HUES6 (cell line): ENCODE measurements around the gene CTBP2.

Experiments
- H3K27ac ChIP-seq: 2 replicates; pipeline ENCODE4 v1.7.0; 2013; ENCODE audit warnings: low read depth, mild to moderate bottlenecking, low read length, inconsistent platforms
- H3K27me3 ChIP-seq: 2 replicates; pipeline ENCODE4 v1.6.1; 2013; ENCODE audit warnings: low read length; ENCODE audit not compliant: control insufficient read depth, insufficient read depth
- H3K36me3 ChIP-seq: 2 replicates; pipeline ENCODE4 v1.6.1; 2013; ENCODE audit warnings: low read length; ENCODE audit not compliant: control insufficient read depth, insufficient read depth
- H3K4me1 ChIP-seq: 2 replicates; pipeline ENCODE4 v1.6.1; 2013; ENCODE audit warnings: low read length; ENCODE audit not compliant: control insufficient read depth, insufficient read depth
- H3K4me3 ChIP-seq: 2 replicates; pipeline ENCODE4 v1.5.1; 2013; ENCODE audit warnings: low read depth, low read length
- H3K9ac ChIP-seq: one replicate; pipeline ENCODE4 v1.6.1; 2013; ENCODE audit warnings: mild to moderate bottlenecking, low read length
- H3K9me3 ChIP-seq: 2 replicates; pipeline ENCODE4 v1.6.1; 2013; ENCODE audit warnings: low read depth, low read length; ENCODE audit not compliant: control insufficient read depth, insufficient read depth

Gene CTBP2

GRCh38 chr10:125081931-125082330 is 78.4 kb downstream of the CTBP2 start:
- H3K9me3 ChIP-seq: no peaks in the 10 kb centered on the region
- H3K4me3 ChIP-seq: no peak overlapping the region
- H3K36me3 ChIP-seq: peaks cover 57% of the 10 kb centered on the region
- H3K27me3 ChIP-seq: no peaks in the 10 kb centered on the region
- no peak overlapping the region for H3K9ac ChIP-seq
- H3K27ac ChIP-seq: no peak overlapping the region
- peaks cover 24% of the 10 kb centered on the region for H3K4me1 ChIP-seq

GRCh38 chr10:125080984-125081383 is 79.4 kb downstream of the CTBP2 start:
- H3K36me3 ChIP-seq: peaks cover 57% of the 10 kb centered on the region
- no peaks in the 10 kb centered on the region for H3K9me3 ChIP-seq
- no peaks in the 10 kb centered on the region for H3K27me3 ChIP-seq
- H3K27ac ChIP-seq: no peak overlapping the region
- H3K4me1 ChIP-seq: peaks cover 24% of the 10 kb centered on the region
- no peak overlapping the region for H3K9ac ChIP-seq
- H3K4me3 ChIP-seq: no peak overlapping the region

- peaks cover 58% of the 10 kb centered on the region for H3K36me3 ChIP-seq
- H3K27me3 ChIP-seq: no peaks in the 10 kb centered on the region
- H3K4me1 ChIP-seq: peaks cover 18% of the 10 kb centered on the region
- no peak overlapping the region for H3K9ac ChIP-seq
- no peaks in the 10 kb centered on the region for H3K9me3 ChIP-seq
- no peak overlapping the region for H3K4me3 ChIP-seq
- H3K27ac ChIP-seq: no peak overlapping the region
Measured at GRCh38 chr10:125080296-125080695, 80.1 kb downstream of the CTBP2 start.

- Histone ChIP-seq H3K9me3 (no peaks in the 10 kb centered on the region), H3K27ac (no peak overlapping the region), H3K4me1 (peaks cover 8% of the 10 kb centered on the region; the same call in 1 of the 2 replicates), H3K4me3 (no peak overlapping the region), H3K36me3 (peaks cover 68% of the 10 kb centered on the region), H3K27me3 (no peaks in the 10 kb centered on the region), H3K9ac (no peak overlapping the region)
Measured at GRCh38 chr10:125079091-125079600, 81.2 kb downstream of the CTBP2 start.

- no peaks in the 10 kb centered on the region for H3K9me3 ChIP-seq
- no peak overlapping the region for H3K4me3 ChIP-seq
- H3K36me3 ChIP-seq: peaks cover 68% of the 10 kb centered on the region
- H3K27ac ChIP-seq: no peak overlapping the region
- H3K9ac ChIP-seq: no peak overlapping the region
- H3K4me1 ChIP-seq: no peaks in the 10 kb centered on the region
- no peaks in the 10 kb centered on the region for H3K27me3 ChIP-seq
Measured at GRCh38 chr10:125076891-125077541, 83.3 kb downstream of the CTBP2 start.

- Histone ChIP-seq H3K9ac (no peak overlapping the region), H3K27ac (no peak overlapping the region), H3K9me3 (no peaks in the 10 kb centered on the region), H3K36me3 (peaks cover 70% of the 10 kb centered on the region), H3K4me1 (no peaks in the 10 kb centered on the region), H3K4me3 (no peak overlapping the region), H3K27me3 (no peaks in the 10 kb centered on the region)
Measured at GRCh38 chr10:125076121-125076825, 84.1 kb downstream of the CTBP2 start.

GRCh38 chr10:125073996-125074395 is 86.4 kb downstream of the CTBP2 start:
- Histone ChIP-seq H3K4me1 (no peaks in the 10 kb centered on the region), H3K27me3 (no peaks in the 10 kb centered on the region), H3K4me3 (no peak overlapping the region), H3K9me3 (no peaks in the 10 kb centered on the region), H3K36me3 (peaks cover 58% of the 10 kb centered on the region), H3K9ac (no peak overlapping the region), H3K27ac (no peak overlapping the region)

- Histone ChIP-seq H3K9ac (no peak overlapping the region), H3K27me3 (no peaks in the 10 kb centered on the region), H3K9me3 (no peaks in the 10 kb centered on the region), H3K36me3 (peaks cover 67% of the 10 kb centered on the region), H3K4me1 (no peaks in the 10 kb centered on the region), H3K27ac (no peak overlapping the region), H3K4me3 (no peak overlapping the region)
Measured at GRCh38 chr10:125072794-125073193, 87.6 kb downstream of the CTBP2 start.

- Histone ChIP-seq H3K27ac (no peak overlapping the region), H3K36me3 (peaks cover 67% of the 10 kb centered on the region), H3K4me3 (no peak overlapping the region), H3K4me1 (peaks cover 5% of the 10 kb centered on the region), H3K27me3 (no peaks in the 10 kb centered on the region), H3K9ac (no peak overlapping the region), H3K9me3 (no peaks in the 10 kb centered on the region)
Measured at GRCh38 chr10:125071008-125071407, 89.4 kb downstream of the CTBP2 start.

- H3K36me3 ChIP-seq: peaks cover 51% of the 10 kb centered on the region
- no peaks in the 10 kb centered on the region for H3K9me3 ChIP-seq
- no peak overlapping the region for H3K4me3 ChIP-seq
- H3K27ac ChIP-seq: no peak overlapping the region
- H3K27me3 ChIP-seq: no peaks in the 10 kb centered on the region
- peaks cover 25% of the 10 kb centered on the region for H3K4me1 ChIP-seq
- H3K9ac ChIP-seq: no peak overlapping the region
Measured at GRCh38 chr10:125068406-125068805, 92.0 kb downstream of the CTBP2 start.

GRCh38 chr10:125067764-125068163 is 92.6 kb downstream of the CTBP2 start:
- Histone ChIP-seq H3K36me3 (peaks cover 52% of the 10 kb centered on the region), H3K27ac (no peak overlapping the region), H3K9ac (no peak overlapping the region), H3K27me3 (no peaks in the 10 kb centered on the region), H3K4me3 (no peak overlapping the region), H3K9me3 (no peaks in the 10 kb centered on the region), H3K4me1 (peaks cover 30% of the 10 kb centered on the region)
